ENCODE results near the gene FAM9C.
A peak's percentile ranks its signal among the peaks of the same experiment; 100 is the strongest.

The FAM9C gene

DNA sequence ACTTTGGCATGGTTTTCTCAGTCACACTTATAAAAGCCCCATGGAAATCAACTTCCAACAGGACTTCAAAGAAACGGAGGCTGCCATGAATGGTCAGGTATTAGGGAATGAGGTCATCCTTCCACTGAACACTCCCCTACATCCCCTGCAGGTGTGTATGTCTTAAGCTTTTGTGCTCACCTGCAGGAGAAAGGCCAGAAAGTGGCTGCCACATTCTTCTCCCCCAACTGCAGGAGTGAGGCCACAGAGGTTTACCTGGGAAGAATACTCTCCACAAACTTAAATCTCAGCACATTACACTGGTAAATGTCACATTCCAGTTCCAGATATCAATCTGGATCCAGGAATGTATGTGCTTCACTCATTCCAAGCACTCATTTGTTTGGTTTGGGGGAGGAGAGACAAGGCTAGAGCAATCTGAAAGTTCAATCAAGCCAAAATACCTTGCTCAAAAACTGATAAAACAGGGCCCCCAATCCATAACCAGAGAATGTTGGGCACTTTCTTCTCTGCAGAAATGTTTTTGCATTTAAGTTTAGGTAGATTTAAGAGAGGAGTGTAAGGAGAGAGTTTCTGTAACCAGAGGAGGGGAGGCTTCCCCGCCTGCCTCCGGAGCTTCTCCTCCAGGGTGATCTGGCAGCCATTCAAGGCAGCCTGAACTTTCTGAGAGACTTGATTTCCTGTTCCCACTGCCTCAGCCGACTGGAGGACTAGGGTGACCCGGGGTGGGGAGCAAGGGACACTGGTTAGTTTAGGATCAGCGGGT is 15.4 kb downstream of the FAM9C start:
- Histone ChIP-seq H3K18ac (ENCODE audit: low read depth in 1 of 2, low read length in 2 of 2) (peak overlapping the region; percentile 54 to 66), H3K27ac (ENCODE audit: low read length, poor library complexity, severe bottlenecking) (peak overlapping the region; percentile 95), H4K8ac (ENCODE audit: low read length) (peak overlapping the region; percentile 28), H4K91ac (ENCODE audit: low read length) (no peak overlapping the region), H3K9ac (ENCODE audit: low read length) (peak overlapping the region; percentile 54), H2BK5ac (ENCODE audit: low read depth, low read length, poor library complexity, severe bottlenecking) (peak overlapping the region; percentile 79), H3K4me2 (ENCODE audit: low read length, poor library complexity, severe bottlenecking) (no peak overlapping the region), H3K4ac (ENCODE audit: low read depth in 1 of 2, low read length in 2 of 2) (peak overlapping the region in 1 of 2 experiments; percentile 69), H2AK5ac (ENCODE audit: low read length, severe bottlenecking) (peak overlapping the region; percentile 9), H3K36me3 (ENCODE audit: control insufficient read depth in 1 of 2, insufficient read depth in 2 of 2, low read depth in 1 of 2, low read length in 2 of 2) (no peaks in the 10 kb centered on the region), H2BK15ac (ENCODE audit: low read depth, poor library complexity, severe bottlenecking) (peak overlapping the region; percentile 69), H3K23ac (ENCODE audit: low read length in 2 of 2) (no peak overlapping the region), H3K27me3 (ENCODE audit: control insufficient read depth in 1 of 2, insufficient read depth in 1 of 2, low read length in 2 of 2) (peaks cover 0 to 12% of the 10 kb centered on the region in 2 experiments), H3K4me3 (ENCODE audit: insufficient read depth in 1 of 2, low read depth in 1 of 2, low read length in 2 of 2) (no peak overlapping the region), H3K4me1 (ENCODE audit: control insufficient read depth, insufficient read depth, low read depth, low read length) (peaks cover 4% of the 10 kb centered on the region), H2AFZ (ENCODE audit: low read depth, low read length) (no peak overlapping the region), H3K14ac (ENCODE audit: low read length in 2 of 2) (no peak overlapping the region), H3K9me3 (ENCODE audit: control insufficient read depth, low read length) (no peaks in the 10 kb centered on the region), H3K79me1 (replicated peaks; ENCODE audit: low read length, poor library complexity, severe bottlenecking) (no peaks in the 10 kb centered on the region), H2BK120ac (ENCODE audit: low read depth, low read length) (peak overlapping the region; percentile 11), H2BK12ac (ENCODE audit: low read length in 2 of 2) (peak overlapping the region in 1 of 2 experiments; percentile 97)
- peak; percentile 41 for DNase-seq
- 26% methylated on average over 4 of the region's 6 CpGs for WGBS

DNA sequence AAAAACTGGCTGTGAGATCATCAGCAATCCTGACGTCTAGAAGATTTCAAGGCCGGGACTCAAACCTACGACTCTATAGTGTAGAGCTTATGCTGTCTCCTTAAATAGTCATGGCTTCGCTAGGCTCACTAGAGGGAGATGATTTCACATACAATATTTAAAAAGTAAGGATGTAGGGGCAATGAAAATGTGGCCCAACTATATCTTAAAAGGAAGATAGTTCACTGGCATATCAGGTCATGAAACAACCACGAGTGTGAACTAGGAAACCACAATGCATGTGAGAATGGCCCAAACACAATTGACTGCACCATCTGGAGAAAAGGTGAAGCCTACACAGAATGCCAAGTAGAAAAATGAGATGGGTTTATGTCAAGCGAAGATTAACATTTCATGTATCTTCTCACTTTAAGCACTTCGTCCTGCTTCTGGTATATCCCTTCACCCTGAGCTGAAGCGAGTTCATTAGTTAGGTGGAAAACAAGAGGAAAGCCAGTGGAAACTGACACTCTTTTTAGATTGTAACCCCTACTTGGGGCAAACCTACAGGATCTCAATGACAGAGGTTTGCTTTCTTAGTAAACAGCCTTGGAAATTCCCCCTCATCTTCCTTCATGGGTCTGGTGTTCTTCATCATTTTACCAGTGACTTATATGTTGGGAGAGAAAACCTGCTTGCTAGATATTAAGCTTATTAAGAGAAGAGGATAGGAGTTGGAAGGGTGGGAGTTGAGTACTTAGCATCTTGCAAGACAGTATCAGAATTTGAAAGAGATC is 17.4 kb downstream of the FAM9C start:
- Histone ChIP-seq H3K18ac (ENCODE audit: low read depth in 1 of 2, low read length in 2 of 2) (no peak overlapping the region), H2AFZ (ENCODE audit: low read depth, low read length) (no peak overlapping the region), H3K27ac (ENCODE audit: low read length, poor library complexity, severe bottlenecking) (no peak overlapping the region), H4K8ac (ENCODE audit: low read length) (no peak overlapping the region), H3K27me3 (ENCODE audit: control insufficient read depth in 1 of 2, insufficient read depth in 1 of 2, low read length in 2 of 2) (peaks cover 0 to 16% of the 10 kb centered on the region in 2 experiments), H3K9me3 (ENCODE audit: control insufficient read depth, low read length) (no peaks in the 10 kb centered on the region), H2BK12ac (ENCODE audit: low read length in 2 of 2) (no peak overlapping the region), H3K23ac (ENCODE audit: low read length in 2 of 2) (no peak overlapping the region), H2AK5ac (ENCODE audit: low read length, severe bottlenecking) (no peak overlapping the region), H3K36me3 (ENCODE audit: control insufficient read depth in 1 of 2, insufficient read depth in 2 of 2, low read depth in 1 of 2, low read length in 2 of 2) (no peaks in the 10 kb centered on the region), H3K4me3 (ENCODE audit: insufficient read depth in 1 of 2, low read depth in 1 of 2, low read length in 2 of 2) (no peak overlapping the region), H2BK5ac (ENCODE audit: low read depth, low read length, poor library complexity, severe bottlenecking) (no peak overlapping the region), H3K79me1 (replicated peaks; ENCODE audit: low read length, poor library complexity, severe bottlenecking) (no peaks in the 10 kb centered on the region), H2BK120ac (ENCODE audit: low read depth, low read length) (no peak overlapping the region), H4K91ac (ENCODE audit: low read length) (no peak overlapping the region), H3K14ac (ENCODE audit: low read length in 2 of 2) (no peak overlapping the region), H2BK15ac (ENCODE audit: low read depth, poor library complexity, severe bottlenecking) (no peak overlapping the region), H3K4me1 (ENCODE audit: control insufficient read depth, insufficient read depth, low read depth, low read length) (peaks cover 8% of the 10 kb centered on the region), H3K4ac (ENCODE audit: low read depth in 1 of 2, low read length in 2 of 2) (no peak overlapping the region), H3K4me2 (ENCODE audit: low read length, poor library complexity, severe bottlenecking) (no peak overlapping the region), H3K9ac (ENCODE audit: low read length) (no peak overlapping the region)
- no peak for DNase-seq
- 97% methylated on average over 4 of the region's 8 CpGs for whole genome bisulfite sequencing

GRCh38 chrX:13024986-13025385 is 19.4 kb downstream of the FAM9C start:
- Histone ChIP-seq H2BK15ac (ENCODE audit: low read depth, poor library complexity, severe bottlenecking) (no peak overlapping the region), H2AK5ac (ENCODE audit: low read length, severe bottlenecking) (no peak overlapping the region), H3K18ac (ENCODE audit: low read depth in 1 of 2, low read length in 2 of 2) (no peak overlapping the region), H3K79me1 (replicated peaks; ENCODE audit: low read length, poor library complexity, severe bottlenecking) (no peaks in the 10 kb centered on the region), H2BK120ac (ENCODE audit: low read depth, low read length) (no peak overlapping the region), H3K27me3 (ENCODE audit: control insufficient read depth in 1 of 2, insufficient read depth in 1 of 2, low read length in 2 of 2) (peaks cover 0 to 11% of the 10 kb centered on the region in 2 experiments), H2BK12ac (ENCODE audit: low read length in 2 of 2) (no peak overlapping the region), H3K4me1 (ENCODE audit: control insufficient read depth, insufficient read depth, low read depth, low read length) (peaks cover 8% of the 10 kb centered on the region), H4K91ac (ENCODE audit: low read length) (no peak overlapping the region), H3K9me3 (ENCODE audit: control insufficient read depth, low read length) (no peaks in the 10 kb centered on the region), H2AFZ (ENCODE audit: low read depth, low read length) (no peak overlapping the region), H3K4ac (ENCODE audit: low read depth in 1 of 2, low read length in 2 of 2) (no peak overlapping the region), H3K14ac (ENCODE audit: low read length in 2 of 2) (no peak overlapping the region), H3K4me2 (ENCODE audit: low read length, poor library complexity, severe bottlenecking) (no peak overlapping the region), H2BK5ac (ENCODE audit: low read depth, low read length, poor library complexity, severe bottlenecking) (no peak overlapping the region), H3K4me3 (ENCODE audit: insufficient read depth in 1 of 2, low read depth in 1 of 2, low read length in 2 of 2) (no peak overlapping the region), H3K23ac (ENCODE audit: low read length in 2 of 2) (no peak overlapping the region), H3K27ac (ENCODE audit: low read length, poor library complexity, severe bottlenecking) (no peak overlapping the region), H4K8ac (ENCODE audit: low read length) (no peak overlapping the region), H3K9ac (ENCODE audit: low read length) (no peak overlapping the region), H3K36me3 (ENCODE audit: control insufficient read depth in 1 of 2, insufficient read depth in 2 of 2, low read depth in 1 of 2, low read length in 2 of 2) (no peaks in the 10 kb centered on the region)
- 27% methylated on average over 2 of the region's 3 CpGs for WGBS
- DNase-seq, result no peak

DNA sequence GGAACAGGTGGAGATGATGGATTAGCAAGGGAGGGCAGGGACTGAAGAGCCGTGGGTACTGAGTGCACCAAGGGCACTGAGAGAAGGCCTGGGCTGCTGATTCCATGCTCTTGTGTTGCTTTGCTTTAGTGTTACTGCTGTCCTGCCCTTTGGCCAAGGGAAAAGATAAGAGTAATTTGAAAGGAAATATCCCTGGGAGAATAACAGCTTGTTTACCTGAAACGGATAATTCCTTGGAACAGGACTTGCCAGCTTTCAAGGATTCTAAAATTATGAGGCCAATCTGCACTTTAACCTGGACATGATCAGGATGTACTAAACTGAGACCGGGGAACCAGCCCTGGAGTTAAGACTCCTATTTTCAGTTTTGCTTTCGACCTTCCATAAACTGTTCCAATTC is 20.4 kb downstream of the FAM9C start:
- Histone ChIP-seq H3K23ac (ENCODE audit: low read length in 2 of 2) (no peak overlapping the region), H3K18ac (ENCODE audit: low read depth in 1 of 2, low read length in 2 of 2) (peak overlapping the region in 1 of 2 experiments; percentile 24), H3K27me3 (ENCODE audit: control insufficient read depth in 1 of 2, insufficient read depth in 1 of 2, low read length in 2 of 2) (peaks cover 0 to 11% of the 10 kb centered on the region in 2 experiments), H2AFZ (ENCODE audit: low read depth, low read length) (no peak overlapping the region), H2BK120ac (ENCODE audit: low read depth, low read length) (no peak overlapping the region), H2BK5ac (ENCODE audit: low read depth, low read length, poor library complexity, severe bottlenecking) (no peak overlapping the region), H3K4ac (ENCODE audit: low read depth in 1 of 2, low read length in 2 of 2) (no peak overlapping the region), H3K36me3 (ENCODE audit: control insufficient read depth in 1 of 2, insufficient read depth in 2 of 2, low read depth in 1 of 2, low read length in 2 of 2) (no peaks in the 10 kb centered on the region), H2BK12ac (ENCODE audit: low read length in 2 of 2) (peak overlapping the region in 1 of 2 experiments; percentile 52), H3K27ac (ENCODE audit: low read length, poor library complexity, severe bottlenecking) (no peak overlapping the region), H3K4me1 (ENCODE audit: control insufficient read depth, insufficient read depth, low read depth, low read length) (peaks cover 6% of the 10 kb centered on the region), H3K79me1 (replicated peaks; ENCODE audit: low read length, poor library complexity, severe bottlenecking) (no peaks in the 10 kb centered on the region), H3K9ac (ENCODE audit: low read length) (no peak overlapping the region), H2AK5ac (ENCODE audit: low read length, severe bottlenecking) (peak overlapping the region; percentile 63), H4K8ac (ENCODE audit: low read length) (no peak overlapping the region), H3K4me3 (ENCODE audit: insufficient read depth in 1 of 2, low read depth in 1 of 2, low read length in 2 of 2) (no peak overlapping the region), H4K91ac (ENCODE audit: low read length) (no peak overlapping the region), H3K9me3 (ENCODE audit: control insufficient read depth, low read length) (no peaks in the 10 kb centered on the region), H2BK15ac (ENCODE audit: low read depth, poor library complexity, severe bottlenecking) (no peak overlapping the region), H3K4me2 (ENCODE audit: low read length, poor library complexity, severe bottlenecking) (no peak overlapping the region), H3K14ac (ENCODE audit: low read length in 2 of 2) (no peak overlapping the region)
- no peak for DNase-seq
- whole genome bisulfite sequencing, result 90% methylated on average over 4 of the region's 4 CpGs
